Hepatocyte (in vitro differentiated cells): ENCODE results near the gene DGKZ. TPM values are rescaled to one million over a fixed set of nuclear protein-coding genes. Genes with fewer than 3 reads are reported as not detected.

Experiments used
- DNase-seq: peaks from one replicate; pipeline ENCODE4 v3.0.0-alpha.2; 2016; ENCODE audit warnings: low spot score
- H2AFZ ChIP-seq: fragments of 200-600 bp; sonication (generic); 2 replicates; pipeline ENCODE4 v1.6.0; 2016; ENCODE audit warnings: antibody characterized with exemption, mild to moderate bottlenecking
- H3K27ac ChIP-seq: fragments of 200-600 bp; sonication (generic); 2 replicates; pipeline ENCODE4 v1.5.1; 2016; ENCODE audit warnings: mild to moderate bottlenecking
- H3K27me3 ChIP-seq: fragments of 200-600 bp; sonication (generic); 2 replicates; pipeline ENCODE4 v1.6.1; 2016
- H3K36me3 ChIP-seq: fragments of 200-600 bp; sonication (generic); replicated peaks from 2 replicates; pipeline ENCODE4 v1.5.1; 2016; ENCODE audit warnings: low read depth; ENCODE audit not compliant: insufficient read depth
- H3K4me1 ChIP-seq: fragments of 200-600 bp; sonication (generic); 2 replicates; pipeline ENCODE4 v1.5.1; 2016; ENCODE audit warnings: mild to moderate bottlenecking, moderate library complexity; ENCODE audit not compliant: insufficient read depth
- H3K4me2 ChIP-seq: fragments of 200-600 bp; sonication (generic); 2 replicates; pipeline ENCODE4 v1.6.0; 2016
- H3K4me3 ChIP-seq: fragments of 200-600 bp; sonication (generic); 2 replicates; pipeline ENCODE4 v1.5.1; 2016; ENCODE audit warnings: mild to moderate bottlenecking
- H3K79me2 ChIP-seq: fragments of 200-600 bp; sonication (generic); 2 replicates; pipeline ENCODE4 v1.6.0; 2017; ENCODE audit warnings: mild to moderate bottlenecking
- H3K9me2 ChIP-seq: fragments of 200-600 bp; sonication (generic); replicated peaks from 2 replicates; pipeline ENCODE4 v1.6.0; 2017; ENCODE audit warnings: mild to moderate bottlenecking; ENCODE audit not compliant: insufficient read depth
- H3K9me3 ChIP-seq: fragments of 200-600 bp; sonication (generic); 2 replicates; pipeline ENCODE4 v1.5.1; 2016; ENCODE audit warnings: low read depth, mild to moderate bottlenecking
- H4K20me1 ChIP-seq: fragments of 200-600 bp; sonication (generic); 2 replicates; pipeline ENCODE4 v1.6.0; 2016; ENCODE audit warnings: mild to moderate bottlenecking; ENCODE audit not compliant: insufficient read depth, poor library complexity, severe bottlenecking
- CTCF ChIP-seq: fragments of 200-600 bp; sonication (generic); IDR thresholded peaks from 2 replicates; pipeline ENCODE4 v1.5.1; 2016; ENCODE audit warnings: antibody characterized with exemption, mild to moderate bottlenecking; ENCODE audit not compliant: poor library complexity
- EZH2 ChIP-seq: fragments of 200-600 bp; sonication (generic); IDR thresholded peaks from 2 replicates; pipeline ENCODE4 v1.6.1; 2016; ENCODE audit warnings: antibody characterized with exemption, mild to moderate bottlenecking, borderline replicate concordance
- EZH2phosphoT487 ChIP-seq: fragments of 200-600 bp; sonication (generic); IDR thresholded peaks from one replicate; pipeline ENCODE4 v1.6.1; 2018; ENCODE audit warnings: antibody characterized with exemption, mild to moderate bottlenecking, low read depth, moderate library complexity; ENCODE audit not compliant: unreplicated experiment, severe bottlenecking
- WGBS: methylation state at CpG from one replicate; pipeline ENCODE4 v1.1.6; 2016; ENCODE audit warnings: low lambda C conversion rate; ENCODE audit errors: missing lambda C conversion rate; 5-methylcytosine and 5-hydroxymethylcytosine counted together
- polyA plus RNA-seq: library from polyadenylated mRNA; unstranded; fragments of >200 nt; fragmentation: Nextera tagmentation; extraction: Ambion mirVana; gene quantifications from 2 replicates; pipeline ENCODE4 v1.2.1, GENCODE V29; 2016
- total RNA-seq: library from RNA; depleted of rRNA; stranded (reverse); fragments of >200 nt; gene quantifications from 2 replicates; pipeline ENCODE4 v1.2.3, GENCODE V29; 2014

The DGKZ gene
- total and polyA plus RNA-seq, 2 experiments from 2014 or later, result 26.6 to 42.9 TPM

GRCh38 chr11:46391578-46392420 is 44.5 kb downstream of the DGKZ start, which contains the start of gene CHRM4:
Gene CHRM4 (minus strand): TSS chr11:46391776. CDS start chr11:46386557, 5,219 bp downstream.
- no peaks in the 10 kb centered on the region for H3K9me3 ChIP-seq
- DNase-seq, result peak; percentile 76

GRCh38 chr11:46392421-46393230 is 45.4 kb downstream of the DGKZ start:
- peak overlapping the region; percentile 58 for H3K4me3 ChIP-seq
- H3K4me1 ChIP-seq, result peaks cover 23% of the 10 kb centered on the region
- no peaks in the 10 kb centered on the region for H3K9me2 ChIP-seq
- no peaks in the 10 kb centered on the region for H3K9me3 ChIP-seq
- TF ChIP-seq EZH2phosphoT487, result no peak
- no peak for TF ChIP-seq EZH2
- no peak for TF ChIP-seq CTCF
- H4K20me1 ChIP-seq, result no peaks in the 10 kb centered on the region
- H3K27ac ChIP-seq, result no peak overlapping the region
- no peak overlapping the region for H2AFZ ChIP-seq
- no peaks in the 10 kb centered on the region for H3K79me2 ChIP-seq
- WGBS, result 3% methylated on average over 60 of the region's 71 CpGs
- H3K27me3 ChIP-seq, result peaks cover 32% of the 10 kb centered on the region
- DNase-seq, result peak; percentile 94
- H3K36me3 ChIP-seq, result no peaks in the 10 kb centered on the region
- peak overlapping the region; percentile 96 for H3K4me2 ChIP-seq

More at GRCh38 chr11:46391578-46392420, 44.5 kb downstream of the DGKZ start, which contains the start of gene CHRM4:
- H3K36me3 ChIP-seq, result no peaks in the 10 kb centered on the region
- WGBS, result 0% methylated on average over 12 of the region's 123 CpGs
- no peaks in the 10 kb centered on the region for H4K20me1 ChIP-seq
- peak within 1 kb of the TSS; percentile 96 for H3K4me2 ChIP-seq
- peaks cover 23% of the 10 kb centered on the region for H3K4me1 ChIP-seq
- H2AFZ ChIP-seq, result no peak within 1 kb of the TSS
- no peaks in the 10 kb centered on the region for H3K79me2 ChIP-seq
- TF ChIP-seq CTCF (peak; percentile 43), EZH2 (no peak)
- peaks cover 41% of the 10 kb centered on the region for H3K27me3 ChIP-seq
- H3K4me3 ChIP-seq, result peak within 1 kb of the TSS; percentile 58
- H3K9me2 ChIP-seq, result no peaks in the 10 kb centered on the region
- no peak within 1 kb of the TSS for H3K27ac ChIP-seq

GRCh38 chr11:46393231-46393616 is 46.0 kb downstream of the DGKZ start:
- Histone ChIP-seq H3K27ac (no peak overlapping the region), H3K27me3 (peaks cover 26% of the 10 kb centered on the region)
- 57% methylated on average over 4 of the region's 4 CpGs for WGBS

More at GRCh38 chr11:46393231-46393616, 46.0 kb downstream of the DGKZ start:
- Histone ChIP-seq H3K4me1 (peaks cover 23% of the 10 kb centered on the region), H3K9me3 (no peaks in the 10 kb centered on the region), H3K36me3 (no peaks in the 10 kb centered on the region), H3K79me2 (no peaks in the 10 kb centered on the region), H2AFZ (no peak overlapping the region), H3K4me2 (peak overlapping the region; percentile 96), H3K9me2 (no peaks in the 10 kb centered on the region), H4K20me1 (no peaks in the 10 kb centered on the region), H3K4me3 (no peak overlapping the region)
- TF ChIP-seq EZH2phosphoT487 (no peak), EZH2 (no peak), CTCF (no peak)
- DNase-seq, result no peak
